Endothelial cell of umbilical vein (primary cell): Measurements from ENCODE around the gene RPL41. TPM values are rescaled to one million over a fixed set of nuclear protein-coding genes. Genes with fewer than 3 reads are reported as not detected.

Experiments
- BruUV-seq: library from RNA; stranded (reverse); fragments of 400-500 nt; replicated peaks from 2 replicates; lab custom pipeline; 2021; lab: Mats Ljungman, UMichigan
- CTCF ChIA-PET: fragments of 300-600, 350-600 bp; sonication (Branson Sonifier 250); formaldehyde crosslinking; loops from one replicate; lab custom pipeline; 2021; ENCODE audit warnings: antibody characterized with exemption, inconsistent platforms; lab: Charles Lee
- POLR2A ChIA-PET: fragments of 300-600, 350-600 bp; sonication (Branson Sonifier 250); formaldehyde crosslinking; loops from one replicate; lab custom pipeline; 2021; ENCODE audit warnings: antibody characterized with exemption, inconsistent platforms; lab: Charles Lee
- DNase-seq: peaks from one replicate; pipeline ENCODE4 v3.0.0-alpha.2; 2011; ENCODE audit warnings: low read depth, low spot score
- FAIRE-seq: peaks from 2 replicates; lab custom pipeline; 2011; peaks lifted over from hg19 to GRCh38; lab: Jason Lieb, UNC
- H2AFZ ChIP-seq: 2 replicates; pipeline ENCODE4 v1.6.0; 2012; ENCODE audit warnings: low read depth, low read length, control low read depth, inconsistent platforms
- H3K27ac ChIP-seq: 2 replicates; pipeline ENCODE4 v1.5.1; 2011; ENCODE audit warnings: low read depth, mild to moderate bottlenecking, control low read depth, low read length, moderate library complexity; ENCODE audit not compliant: insufficient read depth
- H3K27me3 ChIP-seq, 2 experiments: 2 replicates each; pipeline versions ENCODE4 v1.6.0 to v1.6.1; 2011; ENCODE audit warnings: low read length in 2 of 2, mixed read lengths in 1 of 2; ENCODE audit not compliant: control insufficient read depth in 2 of 2, insufficient read depth in 2 of 2
- H3K36me3 ChIP-seq, 2 experiments: 2 replicates in 1 of 2; 3 replicates in 1 of 2; pipeline ENCODE4 v1.5.1; 2011; ENCODE audit warnings: low read length in 2 of 2, mild to moderate bottlenecking in 1 of 2, moderate library complexity in 1 of 2; ENCODE audit not compliant: control insufficient read depth in 2 of 2, insufficient read depth in 2 of 2; ENCODE audit errors: extremely low read depth in 1 of 2
- H3K4me1 ChIP-seq: 3 replicates; pipeline ENCODE4 v1.5.1; 2011; ENCODE audit warnings: mild to moderate bottlenecking, low read length; ENCODE audit not compliant: control insufficient read depth, insufficient read depth; ENCODE audit errors: extremely low read depth
- H3K4me2 ChIP-seq: 2 replicates; pipeline ENCODE4 v1.6.1; 2011; ENCODE audit warnings: low read length, control low read depth, mixed read lengths; ENCODE audit not compliant: insufficient read depth
- H3K4me3 ChIP-seq, 3 experiments: fragments of 200-600 bp in 1 of 3; sonication (generic), shearing (Covaris generic) in 1 of 3; replicated peaks in 1 of 3; 2 replicates each; pipeline ENCODE4 v1.5.1; 2011 to 2016; ENCODE audit warnings: control low read depth in 3 of 3, low read length in 3 of 3, mild to moderate bottlenecking in 2 of 3, inconsistent platforms in 1 of 3, low read depth in 1 of 3, moderate library complexity in 1 of 3; ENCODE audit not compliant: insufficient read depth in 1 of 3
- H3K79me2 ChIP-seq: 2 replicates; pipeline ENCODE4 v1.6.0; 2012; ENCODE audit warnings: low read length, inconsistent platforms; ENCODE audit not compliant: control insufficient read depth, insufficient read depth
- H3K9ac ChIP-seq: replicated peaks from 2 replicates; pipeline ENCODE3; 2011; ENCODE audit warnings: low read length, control low read depth; ENCODE audit not compliant: insufficient read depth; ENCODE audit errors: extremely low read depth
- H3K9me1 ChIP-seq: replicated peaks from 3 replicates; pipeline ENCODE4 v1.6.0; 2011; ENCODE audit warnings: mild to moderate bottlenecking, low read length; ENCODE audit not compliant: control insufficient read depth, insufficient read depth; ENCODE audit errors: extremely low read depth
- H3K9me3 ChIP-seq: replicated peaks from 2 replicates; pipeline ENCODE4 v1.5.1; 2012; ENCODE audit warnings: low read length, inconsistent platforms; ENCODE audit not compliant: control insufficient read depth, insufficient read depth
- H4K20me1 ChIP-seq: replicated peaks from 2 replicates; pipeline ENCODE3; 2011; ENCODE audit warnings: mild to moderate bottlenecking, low read length; ENCODE audit not compliant: control insufficient read depth, insufficient read depth; ENCODE audit errors: extremely low read depth
- CTCF ChIP-seq, 2 donors: IDR thresholded peaks; 1 replicate in 1 of 2; 2 replicates in 1 of 2; pipeline ENCODE4 v1.5.1; 2011; ENCODE audit warnings: low read length in 2 of 2, mild to moderate bottlenecking in 2 of 2, moderate library complexity in 2 of 2, control low read depth in 1 of 2, inconsistent platforms in 1 of 2, low read depth in 1 of 2; ENCODE audit not compliant: insufficient read depth in 1 of 2; ENCODE audit errors: extremely low read depth in 1 of 2
- EZH2 ChIP-seq: IDR thresholded peaks from 2 replicates; pipeline ENCODE4 v1.6.1; 2012; ENCODE audit warnings: borderline replicate concordance, low read depth, mild to moderate bottlenecking, moderate library complexity, low read length, inconsistent platforms; ENCODE audit not compliant: severe bottlenecking
- FOS ChIP-seq: IDR thresholded peaks from 2 replicates; pipeline ENCODE4 v1.6.1; 2011; ENCODE audit warnings: mild to moderate bottlenecking, low read length, moderate library complexity, borderline replicate concordance; ENCODE audit not compliant: insufficient read depth
- GATA2 ChIP-seq: IDR thresholded peaks from 2 replicates; pipeline ENCODE4 v1.7.0; 2011; ENCODE audit warnings: low read depth, mild to moderate bottlenecking, moderate library complexity, mixed read lengths, low read length; ENCODE audit not compliant: insufficient read length, insufficient read depth
- JUN ChIP-seq: IDR thresholded peaks from 2 replicates; pipeline ENCODE4 v1.6.1; 2011; ENCODE audit warnings: borderline replicate concordance, low read depth; ENCODE audit not compliant: insufficient read length, insufficient read depth
- MAX ChIP-seq: IDR thresholded peaks from 2 replicates; pipeline ENCODE4 v1.6.1; 2011; ENCODE audit not compliant: insufficient read depth, insufficient read length
- MYC ChIP-seq: IDR thresholded peaks from one replicate; pipeline ENCODE4 v1.6.1; 2011; ENCODE audit warnings: mild to moderate bottlenecking, low read depth, low read length
- POLR2A ChIP-seq: IDR thresholded peaks from 2 replicates; pipeline ENCODE4 v1.6.1; 2012; ENCODE audit warnings: low read depth, mild to moderate bottlenecking, control low read depth, low read length
- POLR2AphosphoS5 ChIP-seq: IDR thresholded peaks from 2 replicates; pipeline ENCODE4 v1.6.1; 2012; ENCODE audit warnings: low read depth, mild to moderate bottlenecking, control low read depth, low read length, moderate library complexity; ENCODE audit not compliant: insufficient read depth
- dilution Hi-C: fragments of 300-500 bp; cut with MboI; formaldehyde crosslinking; loops from one replicate; pipeline ENCODE4 v1.15.0; 2019; ENCODE audit warnings: low sequenced_read_pairs; ENCODE audit not compliant: extremely low pct_ligation_motif_present
- intact Hi-C: fragments of 100-400 bp; cut with micrococcal nuclease; formaldehyde crosslinking; loops from one replicate; pipeline ENCODE4 v1.10.0; 2022
- polyA plus RNA-seq, 4 experiments: library from polyadenylated mRNA; depleted of rRNA in 3 of 4; stranded (reverse) in 3 of 4; unstranded in 1 of 4; fragments of >200 nt; gene quantifications; 2 replicates each; pipeline versions ENCODE4 v1.2.1 to v1.2.3, GENCODE V29; 2011 to 2012; ENCODE audit warnings: missing spikeins in 1 of 4
- total RNA-seq: library from RNA; stranded (reverse); gene quantifications from 2 replicates; pipeline ENCODE4 v1.2.3, GENCODE V29; 2021

RPL41 gene
- total and polyA plus RNA-seq, 2 donors (not counting 3 experiments of a cell fraction or from before 2014, with no cell fraction given): 3,212 to 9,990 TPM

DNA sequence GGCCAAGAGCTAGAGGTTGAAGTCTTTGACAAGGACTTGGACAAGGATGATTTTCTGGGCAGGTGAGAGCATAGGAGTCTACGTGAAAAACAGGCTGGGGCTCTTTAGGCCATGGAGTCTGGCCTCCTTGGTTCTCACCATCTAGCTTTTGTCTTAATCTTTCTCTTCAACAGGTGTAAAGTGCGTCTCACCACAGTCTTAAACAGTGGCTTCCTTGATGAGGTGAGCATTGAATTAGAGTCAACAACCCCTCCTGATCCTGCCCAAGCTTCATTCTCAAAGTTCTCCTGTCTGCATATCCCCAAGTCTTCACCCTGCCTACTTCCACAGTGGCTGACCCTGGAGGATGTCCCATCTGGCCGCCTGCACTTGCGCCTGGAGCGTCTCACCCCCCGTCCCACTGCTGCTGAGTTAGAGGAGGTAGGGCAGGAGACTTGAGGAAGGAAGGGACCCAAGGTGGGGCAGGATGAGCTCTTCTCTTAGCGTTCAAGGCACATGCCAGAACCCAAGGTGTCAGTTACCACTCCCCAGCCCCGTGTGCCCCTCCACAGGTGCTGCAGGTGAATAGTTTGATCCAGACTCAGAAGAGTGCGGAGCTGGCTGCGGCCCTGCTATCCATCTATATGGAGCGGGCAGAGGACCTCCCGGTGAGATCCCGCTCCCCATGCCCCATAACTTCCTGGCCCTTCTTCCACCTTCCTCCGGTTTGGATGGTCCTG, 21.6 kb downstream of the RPL41 start:
- Histone ChIP-seq H3K4me1 (peaks cover 5% of the 10 kb centered on the region), H2AFZ (no peak overlapping the region), H3K36me3 (peaks cover 23 to 50% of the 10 kb centered on the region in 2 experiments), H3K79me2 (no peaks in the 10 kb centered on the region), H3K9me1 (no peaks in the 10 kb centered on the region), H3K27me3 (no peaks in the 10 kb centered on the region), H3K27ac (no peak overlapping the region), H3K4me3 (no peak overlapping the region), H3K9ac (no peak overlapping the region), H3K4me2 (no peak overlapping the region), H4K20me1 (no peaks in the 10 kb centered on the region), H3K9me3 (no peaks in the 10 kb centered on the region)
- FAIRE-seq (no peak), DNase-seq (no peak)
- dilution Hi-C loops (no loop called here), intact Hi-C loops (no loop called here)
- BruUV-seq: no TSS peak
- ChIA-PET CTCF (interaction anchor here (0.8 kb wide), 1 partner anchor 10 kb away, joined by 3 read pairs; the partner anchor contains the start of gene ESYT1), POLR2A (interaction anchor here (0.6 kb wide), 1 partner anchor 25 kb away, joined by 3 read pairs; no protein-coding TSS in a partner anchor)
- no peak for TF ChIP-seq POLR2AphosphoS5
- no peak for TF ChIP-seq CTCF (IDR thresholded peaks at IDR 0.05; ENCODE audit: extremely low read depth in 1 of 2, insufficient read depth in 1 of 2, low read depth in 1 of 2, low read length in 2 of 2)
- no peak for TF ChIP-seq MYC
- TF ChIP-seq MAX: no peak
- no peak for TF ChIP-seq EZH2
- TF ChIP-seq GATA2: no peak
- TF ChIP-seq FOS: no peak
- TF ChIP-seq POLR2A: no peak
- no peak for TF ChIP-seq JUN
